ENCODE measurements around the gene ACTL7B.
"Not testable (repeated sequence)": the region's sequence is repeated elsewhere in the genome, so short reads cannot be mapped to it uniquely, and the experiment has no call there.

Gene ACTL7B

GRCh38 chr9:108839561-108839960 is 16.2 kb downstream of the ACTL7B start:
- not testable (repeated sequence) for H3K4me3 ChIP-seq (ENCODE audit: low read depth, low read length); H3K9ac ChIP-seq (ENCODE audit: low read length); H3K27me3 ChIP-seq (ENCODE audit: control insufficient read depth, insufficient read depth, low read length); H3K27ac ChIP-seq (ENCODE audit: low read depth, low read length); H3K36me3 ChIP-seq (ENCODE audit: control insufficient read depth, insufficient read depth, low read length); H3K4me1 ChIP-seq (ENCODE audit: control insufficient read depth, insufficient read depth, low read length); H3K9me3 ChIP-seq (ENCODE audit: control insufficient read depth, insufficient read depth, low read depth, low read length)

DNA sequence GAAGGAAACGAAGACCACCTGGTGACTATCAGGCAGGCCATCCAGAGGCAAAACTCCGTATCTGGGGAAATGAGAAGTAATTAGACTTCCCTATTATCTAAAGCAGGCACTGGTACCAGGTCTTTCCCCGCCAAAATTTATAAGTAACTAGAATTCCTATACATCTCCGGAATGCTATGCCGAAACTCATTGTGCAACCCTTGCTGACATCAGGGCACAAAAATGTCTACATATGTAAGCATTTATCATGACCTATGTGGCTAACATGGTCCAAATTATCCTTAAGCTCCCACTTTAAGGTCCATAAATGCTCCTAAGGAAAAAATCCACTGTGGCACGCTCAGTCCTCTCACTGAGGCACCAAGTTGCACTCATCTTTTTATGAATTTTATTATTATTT is 17.8 kb downstream of the ACTL7B start:
- Histone ChIP-seq H3K4me3 (ENCODE audit: low read depth, low read length) (no peak overlapping the region), H3K27ac (ENCODE audit: low read depth, low read length) (no peak overlapping the region), H3K36me3 (ENCODE audit: control insufficient read depth, insufficient read depth, low read length) (no peaks in the 10 kb centered on the region), H3K9ac (ENCODE audit: low read length) (no peak overlapping the region), H3K27me3 (ENCODE audit: control insufficient read depth, insufficient read depth, low read length) (no peaks in the 10 kb centered on the region), H3K4me1 (ENCODE audit: control insufficient read depth, insufficient read depth, low read length) (peaks cover 8% of the 10 kb centered on the region), H3K9me3 (ENCODE audit: control insufficient read depth, insufficient read depth, low read depth, low read length) (no peaks in the 10 kb centered on the region)

- Histone ChIP-seq H3K4me3 (ENCODE audit: low read depth, low read length) (no peak overlapping the region), H3K9me3 (ENCODE audit: control insufficient read depth, insufficient read depth, low read depth, low read length) (no peaks in the 10 kb centered on the region), H3K9ac (ENCODE audit: low read length) (no peak overlapping the region), H3K27ac (ENCODE audit: low read depth, low read length) (no peak overlapping the region), H3K36me3 (ENCODE audit: control insufficient read depth, insufficient read depth, low read length) (no peaks in the 10 kb centered on the region), H3K4me1 (ENCODE audit: control insufficient read depth, insufficient read depth, low read length) (peaks cover 8% of the 10 kb centered on the region), H3K27me3 (ENCODE audit: control insufficient read depth, insufficient read depth, low read length) (no peaks in the 10 kb centered on the region)
Observed at GRCh38 chr9:108837530-108837929, 18.3 kb downstream of the ACTL7B start.

DNA sequence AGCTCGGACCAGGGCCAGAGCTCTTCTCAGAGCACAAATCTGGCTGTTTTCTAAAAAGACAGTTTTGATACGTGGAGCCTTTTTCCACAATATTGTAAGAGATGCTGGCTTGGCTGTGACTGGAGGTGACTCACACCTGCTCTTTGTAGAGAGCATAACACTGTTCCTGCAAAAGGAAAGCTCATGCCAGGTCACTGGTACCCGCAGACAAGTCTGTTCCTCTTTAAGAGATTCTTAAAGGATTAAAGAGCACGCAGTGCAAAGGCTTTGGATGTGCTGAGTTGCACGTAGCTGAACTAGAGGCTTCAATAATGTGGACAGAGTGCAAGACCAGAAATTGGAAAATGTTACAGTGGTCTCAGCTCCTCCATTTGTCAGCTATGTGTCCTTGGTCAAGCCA is 19.0 kb downstream of the ACTL7B start:
- Histone ChIP-seq H3K4me3 (ENCODE audit: low read depth, low read length) (no peak overlapping the region), H3K27ac (ENCODE audit: low read depth, low read length) (no peak overlapping the region), H3K36me3 (ENCODE audit: control insufficient read depth, insufficient read depth, low read length) (no peaks in the 10 kb centered on the region), H3K9ac (ENCODE audit: low read length) (no peak overlapping the region), H3K27me3 (ENCODE audit: control insufficient read depth, insufficient read depth, low read length) (no peaks in the 10 kb centered on the region), H3K4me1 (ENCODE audit: control insufficient read depth, insufficient read depth, low read length) (peaks cover 8% of the 10 kb centered on the region), H3K9me3 (ENCODE audit: control insufficient read depth, insufficient read depth, low read depth, low read length) (no peaks in the 10 kb centered on the region)

DNA sequence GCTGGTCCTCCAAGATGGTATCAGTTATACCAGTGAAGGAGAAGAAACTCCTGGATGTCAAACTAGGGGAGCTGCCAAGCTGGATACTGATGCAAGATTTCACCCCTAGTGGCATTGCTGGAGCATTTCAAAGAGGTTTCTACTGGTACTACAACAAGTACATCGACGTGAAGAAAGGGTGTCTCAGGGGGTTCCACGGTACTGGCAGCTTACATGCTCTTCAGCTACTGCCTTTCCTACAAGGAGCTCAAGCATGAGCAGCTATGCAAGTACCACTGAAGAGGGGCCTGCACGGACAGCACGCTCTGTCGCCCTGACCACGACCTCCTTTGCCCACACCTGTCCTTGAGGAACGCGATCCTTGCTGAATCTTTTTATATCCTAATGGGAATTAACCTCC is 19.5 kb downstream of the ACTL7B start:
- Histone ChIP-seq H3K27me3 (ENCODE audit: control insufficient read depth, insufficient read depth, low read length) (no peaks in the 10 kb centered on the region), H3K36me3 (ENCODE audit: control insufficient read depth, insufficient read depth, low read length) (no peaks in the 10 kb centered on the region), H3K27ac (ENCODE audit: low read depth, low read length) (no peak overlapping the region), H3K9me3 (ENCODE audit: control insufficient read depth, insufficient read depth, low read depth, low read length) (no peaks in the 10 kb centered on the region), H3K9ac (ENCODE audit: low read length) (no peak overlapping the region), H3K4me1 (ENCODE audit: control insufficient read depth, insufficient read depth, low read length) (peaks cover 8% of the 10 kb centered on the region), H3K4me3 (ENCODE audit: low read depth, low read length) (no peak overlapping the region)

DNA sequence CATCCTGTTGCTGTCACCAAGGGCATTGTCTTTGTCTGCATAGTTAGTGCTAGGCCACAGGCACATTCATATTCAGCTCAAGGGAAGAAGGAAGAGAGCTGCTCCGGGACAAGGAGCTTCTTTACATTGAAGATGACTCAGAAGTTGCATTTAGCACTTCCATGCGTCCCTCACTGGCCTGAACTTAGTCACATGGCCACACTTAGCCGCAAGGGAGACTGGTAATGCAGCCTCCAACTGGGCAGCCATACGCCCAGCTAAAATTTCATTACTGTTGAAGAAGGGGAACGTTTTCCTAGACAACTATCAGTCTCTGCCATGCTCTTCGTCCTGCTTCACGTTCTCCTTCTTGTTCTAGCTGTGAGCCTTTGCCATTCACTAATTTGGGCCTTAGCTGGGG is 20.0 kb downstream of the ACTL7B start:
- Histone ChIP-seq H3K27ac (ENCODE audit: low read depth, low read length) (no peak overlapping the region), H3K4me1 (ENCODE audit: control insufficient read depth, insufficient read depth, low read length) (peaks cover 8% of the 10 kb centered on the region), H3K27me3 (ENCODE audit: control insufficient read depth, insufficient read depth, low read length) (no peaks in the 10 kb centered on the region), H3K36me3 (ENCODE audit: control insufficient read depth, insufficient read depth, low read length) (no peaks in the 10 kb centered on the region), H3K9ac (ENCODE audit: low read length) (no peak overlapping the region), H3K4me3 (ENCODE audit: low read depth, low read length) (no peak overlapping the region), H3K9me3 (ENCODE audit: control insufficient read depth, insufficient read depth, low read depth, low read length) (no peaks in the 10 kb centered on the region)

GRCh38 chr9:108834959-108835665 is 20.7 kb downstream of the ACTL7B start:
- no peak overlapping the region for H3K27ac ChIP-seq (ENCODE audit: low read depth, low read length)
- no peaks in the 10 kb centered on the region for H3K27me3 ChIP-seq (ENCODE audit: control insufficient read depth, insufficient read depth, low read length)
- H3K4me3 ChIP-seq (ENCODE audit: low read depth, low read length), result no peak overlapping the region
- no peaks in the 10 kb centered on the region for H3K9me3 ChIP-seq (ENCODE audit: control insufficient read depth, insufficient read depth, low read depth, low read length)
- no peak overlapping the region for H3K9ac ChIP-seq (ENCODE audit: low read length)
- no peaks in the 10 kb centered on the region for H3K36me3 ChIP-seq (ENCODE audit: control insufficient read depth, insufficient read depth, low read length)
- peaks cover 8% of the 10 kb centered on the region for H3K4me1 ChIP-seq (ENCODE audit: control insufficient read depth, insufficient read depth, low read length)

GRCh38 chr9:108832179-108832500 is 23.6 kb downstream of the ACTL7B start:
- Histone ChIP-seq H3K4me3 (ENCODE audit: low read depth, low read length) (no peak overlapping the region), H3K36me3 (ENCODE audit: control insufficient read depth, insufficient read depth, low read length) (no peaks in the 10 kb centered on the region), H3K27ac (ENCODE audit: low read depth, low read length) (no peak overlapping the region), H3K4me1 (ENCODE audit: control insufficient read depth, insufficient read depth, low read length) (peaks cover 8% of the 10 kb centered on the region), H3K9ac (ENCODE audit: low read length) (no peak overlapping the region), H3K9me3 (ENCODE audit: control insufficient read depth, insufficient read depth, low read depth, low read length) (no peaks in the 10 kb centered on the region), H3K27me3 (ENCODE audit: control insufficient read depth, insufficient read depth, low read length) (no peaks in the 10 kb centered on the region)

DNA sequence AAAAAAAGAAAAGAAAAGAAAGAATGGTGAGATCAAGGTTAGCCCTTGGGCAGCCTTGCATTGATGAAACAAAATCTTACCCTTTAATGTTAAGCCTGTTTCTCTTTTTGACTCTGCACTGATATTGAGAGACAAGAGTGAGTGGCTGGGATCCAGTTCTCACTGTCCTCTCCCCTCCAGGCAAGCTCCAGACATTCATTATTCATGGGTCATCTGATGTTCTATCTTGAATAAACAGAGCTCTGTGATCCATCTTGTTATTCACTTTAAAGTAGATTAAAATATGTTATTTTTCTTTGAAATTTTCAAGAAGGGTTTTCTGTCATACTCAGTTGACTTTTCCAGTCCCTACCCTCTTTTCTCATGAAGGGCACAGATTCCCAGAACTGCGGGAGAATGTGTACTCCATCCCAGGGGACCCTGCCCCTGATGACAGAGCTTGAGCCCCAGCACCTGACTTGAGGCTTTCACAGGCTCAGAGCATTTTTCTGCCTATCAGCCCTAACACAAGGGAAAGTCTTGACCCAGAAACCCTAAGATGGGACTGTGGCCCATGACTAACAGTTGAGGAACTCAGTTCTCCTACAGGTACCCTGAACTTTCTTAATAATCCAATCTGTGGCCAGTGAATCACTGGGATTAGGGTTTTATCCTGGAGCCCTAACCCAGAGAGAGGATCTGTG is 24.1 kb downstream of the ACTL7B start:
- H3K9me3 ChIP-seq (ENCODE audit: control insufficient read depth, insufficient read depth, low read depth, low read length), result no peaks in the 10 kb centered on the region
- peaks cover 8% of the 10 kb centered on the region for H3K4me1 ChIP-seq (ENCODE audit: control insufficient read depth, insufficient read depth, low read length)
- no peaks in the 10 kb centered on the region for H3K36me3 ChIP-seq (ENCODE audit: control insufficient read depth, insufficient read depth, low read length)
- no peak overlapping the region for H3K4me3 ChIP-seq (ENCODE audit: low read depth, low read length)
- no peak overlapping the region for H3K9ac ChIP-seq (ENCODE audit: low read length)
- H3K27ac ChIP-seq (ENCODE audit: low read depth, low read length), result no peak overlapping the region
- no peaks in the 10 kb centered on the region for H3K27me3 ChIP-seq (ENCODE audit: control insufficient read depth, insufficient read depth, low read length)

DNA sequence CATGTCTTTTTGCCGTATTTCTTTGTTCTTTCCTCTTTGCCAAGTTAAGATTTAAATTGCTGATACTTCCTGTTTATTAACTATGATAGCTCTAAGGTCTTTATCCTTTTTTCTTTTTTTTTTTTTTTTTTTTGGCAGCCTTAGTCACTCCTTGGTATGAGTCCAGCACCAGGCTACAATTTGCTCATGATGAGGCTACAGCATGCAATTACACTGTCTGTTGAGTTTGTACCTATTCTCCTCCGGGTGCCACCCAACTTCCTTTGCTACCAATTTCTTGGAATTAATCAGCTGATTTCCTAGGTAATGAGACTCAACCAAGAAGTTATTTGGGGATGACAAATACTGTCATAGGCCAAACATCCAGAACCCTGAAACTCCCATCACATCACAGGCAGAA is 25.5 kb downstream of the ACTL7B start:
- Histone ChIP-seq H3K36me3 (ENCODE audit: control insufficient read depth, insufficient read depth, low read length) (no peaks in the 10 kb centered on the region), H3K9ac (ENCODE audit: low read length) (no peak overlapping the region)

GRCh38 chr9:108823829-108824228 is 32.0 kb downstream of the ACTL7B start:
- no peaks in the 10 kb centered on the region for H3K36me3 ChIP-seq (ENCODE audit: control insufficient read depth, insufficient read depth, low read length)
- H3K27me3 ChIP-seq (ENCODE audit: control insufficient read depth, insufficient read depth, low read length), result no peaks in the 10 kb centered on the region
- H3K4me3 ChIP-seq (ENCODE audit: low read depth, low read length), result no peak overlapping the region
- H3K27ac ChIP-seq (ENCODE audit: low read depth, low read length), result no peak overlapping the region
- H3K9me3 ChIP-seq (ENCODE audit: control insufficient read depth, insufficient read depth, low read depth, low read length), result peaks cover 29% of the 10 kb centered on the region
- H3K4me1 ChIP-seq (ENCODE audit: control insufficient read depth, insufficient read depth, low read length), result no peaks in the 10 kb centered on the region
- H3K9ac ChIP-seq (ENCODE audit: low read length), result no peak overlapping the region

More for the DNA sequence above, 25.5 kb downstream of the ACTL7B start:
- H3K27me3 ChIP-seq (ENCODE audit: control insufficient read depth, insufficient read depth, low read length), result no peaks in the 10 kb centered on the region
- H3K4me3 ChIP-seq (ENCODE audit: low read depth, low read length), result no peak overlapping the region
- H3K9me3 ChIP-seq (ENCODE audit: control insufficient read depth, insufficient read depth, low read depth, low read length), result peaks cover 9% of the 10 kb centered on the region; the same call in 1 of the 2 replicates
- no peaks in the 10 kb centered on the region for H3K4me1 ChIP-seq (ENCODE audit: control insufficient read depth, insufficient read depth, low read length)
- H3K27ac ChIP-seq (ENCODE audit: low read depth, low read length), result no peak overlapping the region
